A549 treated with CORT108297 at 1 μM for 4 hours (cell line): ENCODE results near the gene UBXN2A. TPM values are rescaled to one million over a fixed set of nuclear protein-coding genes. Genes with fewer than 3 reads are reported as not detected.

ENCODE experiments used
- total RNA-seq: library from RNA; stranded (reverse); fragments of 200-300 nt; extraction: Qiagen RNA extraction; gene quantifications from 5 replicates; pipeline ENCODE4 v1.2.3, GENCODE V29; 2022

UBXN2A gene, protein sequence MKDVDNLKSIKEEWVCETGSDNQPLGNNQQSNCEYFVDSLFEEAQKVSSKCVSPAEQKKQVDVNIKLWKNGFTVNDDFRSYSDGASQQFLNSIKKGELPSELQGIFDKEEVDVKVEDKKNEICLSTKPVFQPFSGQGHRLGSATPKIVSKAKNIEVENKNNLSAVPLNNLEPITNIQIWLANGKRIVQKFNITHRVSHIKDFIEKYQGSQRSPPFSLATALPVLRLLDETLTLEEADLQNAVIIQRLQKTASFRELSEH
- 18.2 to 23.2 TPM (median 19.8 TPM) in 5 replicates for total RNA-seq

DNA sequence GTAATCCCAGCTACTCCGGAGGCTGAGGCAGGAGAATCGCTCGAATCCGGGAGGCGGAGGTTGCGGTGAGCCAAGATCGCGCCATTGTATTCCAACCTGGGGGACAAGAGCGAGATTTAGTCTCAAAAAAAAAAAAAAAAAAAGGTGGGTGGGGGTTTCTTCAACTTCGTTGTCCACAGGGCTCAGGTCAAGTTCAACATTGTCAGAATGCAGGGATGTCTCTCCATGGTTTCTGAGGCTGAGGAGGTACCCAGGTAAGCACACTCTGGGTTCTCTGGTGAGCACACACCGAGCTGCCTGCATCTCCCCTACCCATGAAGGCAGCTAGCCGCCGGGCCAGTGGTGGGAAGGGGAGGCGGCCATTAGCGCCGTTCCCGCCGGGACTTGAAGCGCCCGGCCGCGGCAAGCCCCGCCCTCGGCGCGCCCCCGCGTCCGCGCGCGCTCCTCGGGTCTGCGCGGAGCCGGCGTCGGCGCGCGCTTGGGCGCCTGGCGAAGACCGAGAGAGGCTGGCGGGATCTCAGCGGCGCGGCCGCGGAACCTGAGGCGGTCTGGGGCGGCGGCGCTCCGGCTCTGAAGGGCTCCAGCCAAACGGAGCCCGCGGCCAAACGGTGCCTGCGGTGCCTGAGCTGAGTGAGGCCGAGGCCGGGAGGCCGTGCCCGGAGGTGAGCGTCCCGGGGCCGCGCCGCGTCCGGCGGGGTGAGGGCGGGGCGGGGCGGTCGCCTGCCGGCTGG is at the start of gene UBXN2A:
Gene UBXN2A (plus strand): TSS at position 477 of the 731 bp plus-strand sequence. CDS start 17,852 bp downstream, outside the sequence.

DNA sequence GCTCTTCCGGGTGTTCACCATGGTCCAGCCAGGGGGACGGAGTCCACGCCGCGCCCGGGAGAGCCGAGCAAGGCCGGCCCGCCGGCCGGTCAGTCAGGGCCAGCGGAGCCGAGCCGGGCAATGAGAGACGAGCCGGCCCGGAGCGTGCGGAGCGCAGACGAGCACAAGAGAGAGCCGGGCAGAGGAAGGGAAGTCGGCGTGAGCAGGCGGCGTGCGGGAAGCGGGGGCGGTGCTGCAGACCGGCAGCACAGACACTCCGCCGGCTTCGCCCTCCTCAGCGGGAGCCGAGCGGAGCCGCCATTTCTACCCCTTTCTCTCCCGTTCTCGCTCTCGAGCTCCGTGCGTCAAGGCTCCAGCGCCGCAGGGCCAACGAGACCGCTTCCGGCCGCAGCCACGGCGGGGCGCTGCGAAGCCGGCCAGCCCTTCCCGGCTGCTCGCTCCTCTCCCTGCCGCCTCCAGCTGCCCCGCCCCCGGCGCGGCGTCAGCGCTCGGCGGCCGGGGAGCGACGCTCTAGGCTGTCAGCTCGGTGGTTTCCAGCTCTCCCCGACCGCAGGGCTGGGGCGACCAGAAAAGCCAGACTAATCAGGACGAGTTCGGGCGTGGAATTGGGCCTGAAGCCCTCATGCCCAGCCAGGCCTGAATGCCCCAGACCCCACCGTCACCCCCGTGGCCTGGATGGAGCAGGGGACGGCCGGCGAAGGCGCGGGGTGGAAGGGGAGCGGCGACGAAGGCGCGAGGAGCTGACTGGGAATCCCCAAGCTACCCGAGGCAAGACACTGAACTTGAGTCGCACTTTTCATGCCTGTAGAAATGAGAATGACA is 13.3 kb upstream of the UBXN2A start, which contains the start of gene ATAD2B:
Gene ATAD2B (minus strand): TSS at position 374 of the 822 bp plus-strand sequence. CDS start 353 bp downstream, at position 21.

DNA sequence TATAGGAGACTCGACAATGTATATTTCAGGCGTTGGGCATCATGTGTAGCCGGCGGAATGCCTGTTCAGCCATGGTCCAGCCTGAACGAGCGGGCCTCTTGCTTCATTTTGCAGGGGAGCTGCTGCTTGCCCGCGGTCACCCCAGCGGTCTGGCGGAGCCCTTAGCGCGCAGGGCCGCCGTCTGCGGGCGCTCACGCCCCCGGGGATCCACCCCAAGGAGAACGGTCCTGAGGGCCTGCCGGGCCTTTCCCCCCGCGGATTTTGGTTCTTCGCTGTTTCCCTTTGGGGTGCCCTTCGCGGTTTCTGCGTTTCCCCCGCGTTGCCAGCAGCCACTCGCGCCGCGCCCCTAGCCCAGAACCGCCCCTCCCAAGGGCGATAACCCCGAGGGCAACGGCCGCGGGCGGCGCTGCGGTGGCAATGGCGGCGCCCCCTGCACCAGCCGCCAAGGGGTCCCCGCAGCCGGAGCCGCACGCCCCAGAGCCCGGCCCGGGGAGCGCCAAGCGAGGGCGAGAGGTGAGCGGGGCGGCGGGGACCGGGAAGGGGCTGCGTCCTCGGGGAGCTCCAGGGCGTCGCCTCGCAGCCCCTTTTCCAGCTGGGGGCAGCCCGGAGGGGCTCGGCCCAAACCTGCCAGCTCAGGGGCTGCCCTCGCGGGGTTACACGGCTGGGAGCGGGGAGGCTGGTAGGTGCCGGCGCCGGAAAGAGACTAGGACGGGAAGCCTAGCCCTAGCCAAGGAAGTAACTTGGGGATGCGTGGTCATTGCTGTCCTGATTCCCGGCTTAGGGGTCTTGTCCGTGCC is 69.6 kb downstream of the UBXN2A start, which contains the start of gene MFSD2B:
Gene MFSD2B (plus strand): TSS at position 406 of the 797 bp plus-strand sequence. CDS start 12 bp downstream, at position 418.

DNA sequence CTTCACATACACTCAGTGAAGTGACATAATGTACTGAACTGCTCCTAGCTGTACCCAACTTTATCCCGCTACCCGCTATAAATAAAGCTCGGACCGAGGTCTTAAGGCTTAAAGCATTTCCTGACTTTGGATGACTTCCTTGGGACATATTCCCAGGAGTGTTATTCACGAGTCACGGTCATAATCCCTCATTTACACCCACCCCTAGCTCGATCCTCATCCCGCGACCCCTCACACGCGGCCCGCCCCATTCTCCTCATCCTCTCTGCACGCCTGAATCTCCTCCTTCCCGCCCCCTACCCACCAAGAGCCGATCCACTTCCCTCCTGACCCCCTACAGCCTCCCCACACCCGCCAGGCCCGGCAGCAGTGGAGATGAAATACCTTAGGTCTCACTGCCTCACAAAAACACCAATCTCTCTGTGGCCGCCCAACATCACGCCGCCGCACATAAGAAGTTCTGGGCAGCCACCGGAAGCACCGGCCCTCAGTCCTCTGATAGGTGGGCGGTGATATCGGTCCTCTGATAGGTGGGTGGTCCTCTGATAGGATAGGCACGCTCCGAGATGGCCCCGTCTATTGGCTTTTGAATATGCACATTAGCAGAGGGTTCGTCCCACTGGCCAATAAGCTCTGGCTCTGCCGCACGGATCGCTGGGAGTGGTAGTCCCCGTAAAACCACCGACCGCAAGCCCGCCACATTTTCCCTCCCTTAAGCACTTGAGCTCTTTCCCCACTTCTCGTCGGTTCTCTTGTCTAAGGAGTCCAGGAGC is 106.9 kb downstream of the UBXN2A start, which contains the start of gene WDCP:
Gene WDCP (minus strand): TSS at position 462 of the 773 bp plus-strand sequence. CDS start 7,897 bp downstream, outside the sequence.

DNA sequence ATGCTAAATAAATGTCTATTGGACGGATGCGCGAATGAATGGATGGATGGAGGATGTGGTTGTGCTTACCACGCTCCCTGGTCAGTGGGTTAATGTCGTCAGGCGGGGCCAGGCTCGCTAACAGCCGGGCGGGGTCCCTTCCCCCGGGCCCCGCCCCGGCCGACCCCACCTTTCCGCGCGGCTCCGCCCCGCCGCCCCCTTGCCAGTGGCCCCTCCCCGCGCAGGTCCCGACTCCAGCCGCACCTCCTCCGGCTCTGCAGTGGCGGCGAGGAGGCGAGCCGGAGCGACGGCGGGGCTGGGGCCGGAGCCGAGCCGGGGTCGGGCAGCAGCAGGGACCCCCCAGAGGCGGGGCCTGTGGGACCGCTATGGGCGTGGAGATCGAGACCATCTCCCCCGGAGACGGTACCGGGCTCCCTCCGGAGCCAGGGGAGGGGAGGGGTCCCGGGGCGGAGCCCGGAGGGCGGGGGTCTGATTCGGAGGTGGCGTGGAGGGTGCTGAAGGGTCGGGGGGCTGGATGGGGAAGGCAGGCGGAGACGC is 109.3 kb downstream of the UBXN2A start, which contains the start of gene FKBP1B:
Gene FKBP1B (plus strand): TSS at position 257 of the 537 bp plus-strand sequence. CDS start 109 bp downstream, at position 366.

Other genes with a start within 250 kb of the UBXN2A start
- gene ATAD2B, start 13.3 kb upstream of the UBXN2A start, total RNA-seq: 5.2 to 7.8 TPM (median 6.8 TPM) in 5 replicates
- gene MFSD2B, start 69.6 kb downstream of the UBXN2A start, total RNA-seq: 0.11 to 0.44 TPM (median 0.22 TPM) in 5 replicates
- 11.8 to 14.8 TPM (median 12.3 TPM) in 5 replicates for gene WDCP, start 106.9 kb downstream of the UBXN2A start, total RNA-seq
- 8.7 to 11.7 TPM (median 9.8 TPM) in 5 replicates for gene FKBP1B, start 109.3 kb downstream of the UBXN2A start, total RNA-seq
- gene SF3B6, start 135.9 kb downstream of the UBXN2A start, total RNA-seq: 157 to 224 TPM (median 168 TPM) in 5 replicates
- 173 to 230 TPM (median 191 TPM) in 5 replicates for gene TP53I3, start 144.4 kb downstream of the UBXN2A start, total RNA-seq
- 0.77 to 1.9 TPM (median 1.2 TPM) in 5 replicates for gene PFN4, start 182.9 kb downstream of the UBXN2A start, total RNA-seq
- 1.3 to 3.1 TPM (median 2.1 TPM) in 5 replicates for gene FAM228B, start 183.0 kb downstream of the UBXN2A start, total RNA-seq
- gene FAM228A, start 234.6 kb downstream of the UBXN2A start, total RNA-seq: not detected in 5 replicates